Prostate gland (tissue), 2 donors: ENCODE results near the gene PTPN14. TPM values are rescaled to one million over a fixed set of nuclear protein-coding genes. Genes with fewer than 3 reads are reported as not detected.

Experiments
- DNase-seq: peaks from one replicate; pipeline ENCODE4 v3.0.0-alpha.2; 2019; ENCODE audit warnings: low spot score
- H3K27ac ChIP-seq, 2 donors: fragments of 200-600 bp; sonication (generic); 2 replicates each; pipeline ENCODE4 v1.5.1; 2017 to 2019
- H3K27me3 ChIP-seq: fragments of 200-600 bp; sonication (generic); replicated peaks from 2 replicates; pipeline ENCODE4 v1.5.1; 2019; ENCODE audit not compliant: insufficient read depth
- H3K36me3 ChIP-seq, 2 donors: fragments of 200-600 bp; sonication (generic); 1 replicate in 1 of 2; 2 replicates in 1 of 2; pipeline versions ENCODE4 v1.5.1 to v1.8.1; 2017 to 2019
- H3K4me1 ChIP-seq: fragments of 200-600 bp; sonication (generic); replicated peaks from 2 replicates; pipeline ENCODE4 v1.5.1; 2019
- H3K4me3 ChIP-seq, 2 donors: fragments of 200-600 bp; sonication (generic); 2 replicates each; pipeline ENCODE4 v1.5.1; 2017 to 2019
- H3K9me3 ChIP-seq: fragments of 200-600 bp; sonication (generic); 2 replicates; pipeline ENCODE4 v1.5.1; 2017
- POLR2A ChIP-seq: fragments of 450-650 bp; IDR thresholded peaks from one replicate; pipeline ENCODE4 v1.6.1; 2016; ENCODE audit warnings: antibody characterized with exemption, mild to moderate bottlenecking
- POLR2AphosphoS5 ChIP-seq: sonication (generic); formaldehyde crosslinking; IDR thresholded peaks from one replicate; pipeline ENCODE4 v1.6.1; 2017; ENCODE audit warnings: antibody characterized with exemption
- whole genome bisulfite sequencing: methylation state at CpG from one replicate; pipeline ENCODE4 v1.1.5; 2018; 5-methylcytosine and 5-hydroxymethylcytosine counted together
- intact Hi-C: fragments of 100-400 bp; cut with DNase I; formaldehyde crosslinking; loops from one replicate; pipeline ENCODE4 v1.14.2; 2022
- total RNA-seq, 2 donors: library from RNA; depleted of rRNA; stranded (reverse); fragments of >200 nt; gene quantifications; one replicate each; pipeline ENCODE4 v1.1.0, GENCODE V29; 2016
- TF ChIP-seq, protein P1 (sequence below), 4 experiments: fragments of 200-600 bp in 2 of 4; fragments of 450-650 bp in 2 of 4; sonication (generic) in 2 of 4; IDR thresholded peaks; 1 replicate in 3 of 4; 2 replicates in 1 of 4; pipeline ENCODE4 v1.5.1; 2016 to 2019; ENCODE audit warnings: antibody characterized with exemption in 4 of 4, mild to moderate bottlenecking in 2 of 4, moderate library complexity in 2 of 4

Gene PTPN14
- total RNA-seq, 2 donors from 2014 or later, result 36.6 to 54.0 TPM

DNA sequence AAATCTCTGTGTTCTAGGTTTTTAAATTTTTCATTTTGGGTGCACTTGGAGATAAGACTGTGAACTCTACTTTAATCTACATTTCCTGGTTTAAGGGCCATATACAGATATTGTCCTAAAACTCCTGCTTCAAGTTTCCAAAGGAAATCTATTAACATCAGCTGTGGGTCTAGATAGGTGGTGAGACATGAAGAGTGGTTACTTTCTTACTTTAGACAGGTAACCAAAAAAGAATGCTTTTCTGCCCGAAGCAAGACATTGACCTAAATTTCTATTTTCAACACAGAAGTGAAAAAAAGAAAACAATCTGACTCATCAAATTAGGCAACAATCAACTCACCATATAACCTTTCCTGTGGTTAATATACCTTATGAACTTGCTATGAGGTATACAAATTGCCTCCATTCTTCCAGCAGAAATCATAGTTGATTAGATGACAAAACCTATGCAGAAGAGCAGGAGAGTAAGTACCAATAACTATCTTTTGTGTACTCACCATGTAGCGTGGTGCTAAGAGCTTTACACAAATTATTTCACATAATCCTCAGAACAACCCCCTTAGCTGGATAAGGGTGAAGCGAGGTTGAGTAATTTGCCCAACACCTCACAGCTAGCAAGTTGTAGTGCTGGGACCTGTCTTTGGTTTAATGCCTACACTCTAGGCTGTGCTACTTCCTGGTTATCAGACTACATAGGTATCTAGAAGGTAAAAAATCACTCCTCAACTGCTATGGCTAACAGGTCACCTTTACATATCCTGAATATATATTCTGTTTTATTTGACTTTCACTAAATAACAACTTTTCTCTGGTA, 23.4 kb upstream of the PTPN14 start:
- Histone ChIP-seq H3K9me3 (no peaks in the 10 kb centered on the region), H3K27me3 (no peaks in the 10 kb centered on the region), H3K4me1 (no peaks in the 10 kb centered on the region), H3K4me3 (no peak overlapping the region), H3K36me3 (no peaks in the 10 kb centered on the region), H3K27ac (peak overlapping the region; percentile 63 to 64)
- no peak for DNase-seq
- WGBS, result 83% methylated on average over 3 of the region's 3 CpGs
- TF ChIP-seq, protein P1, sequence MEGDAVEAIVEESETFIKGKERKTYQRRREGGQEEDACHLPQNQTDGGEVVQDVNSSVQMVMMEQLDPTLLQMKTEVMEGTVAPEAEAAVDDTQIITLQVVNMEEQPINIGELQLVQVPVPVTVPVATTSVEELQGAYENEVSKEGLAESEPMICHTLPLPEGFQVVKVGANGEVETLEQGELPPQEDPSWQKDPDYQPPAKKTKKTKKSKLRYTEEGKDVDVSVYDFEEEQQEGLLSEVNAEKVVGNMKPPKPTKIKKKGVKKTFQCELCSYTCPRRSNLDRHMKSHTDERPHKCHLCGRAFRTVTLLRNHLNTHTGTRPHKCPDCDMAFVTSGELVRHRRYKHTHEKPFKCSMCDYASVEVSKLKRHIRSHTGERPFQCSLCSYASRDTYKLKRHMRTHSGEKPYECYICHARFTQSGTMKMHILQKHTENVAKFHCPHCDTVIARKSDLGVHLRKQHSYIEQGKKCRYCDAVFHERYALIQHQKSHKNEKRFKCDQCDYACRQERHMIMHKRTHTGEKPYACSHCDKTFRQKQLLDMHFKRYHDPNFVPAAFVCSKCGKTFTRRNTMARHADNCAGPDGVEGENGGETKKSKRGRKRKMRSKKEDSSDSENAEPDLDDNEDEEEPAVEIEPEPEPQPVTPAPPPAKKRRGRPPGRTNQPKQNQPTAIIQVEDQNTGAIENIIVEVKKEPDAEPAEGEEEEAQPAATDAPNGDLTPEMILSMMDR (IDR thresholded peaks at IDR 0.05), result no peak
- TF ChIP-seq POLR2AphosphoS5 (no peak), POLR2A (no peak)
- intact Hi-C loops, result no loop called here

DNA sequence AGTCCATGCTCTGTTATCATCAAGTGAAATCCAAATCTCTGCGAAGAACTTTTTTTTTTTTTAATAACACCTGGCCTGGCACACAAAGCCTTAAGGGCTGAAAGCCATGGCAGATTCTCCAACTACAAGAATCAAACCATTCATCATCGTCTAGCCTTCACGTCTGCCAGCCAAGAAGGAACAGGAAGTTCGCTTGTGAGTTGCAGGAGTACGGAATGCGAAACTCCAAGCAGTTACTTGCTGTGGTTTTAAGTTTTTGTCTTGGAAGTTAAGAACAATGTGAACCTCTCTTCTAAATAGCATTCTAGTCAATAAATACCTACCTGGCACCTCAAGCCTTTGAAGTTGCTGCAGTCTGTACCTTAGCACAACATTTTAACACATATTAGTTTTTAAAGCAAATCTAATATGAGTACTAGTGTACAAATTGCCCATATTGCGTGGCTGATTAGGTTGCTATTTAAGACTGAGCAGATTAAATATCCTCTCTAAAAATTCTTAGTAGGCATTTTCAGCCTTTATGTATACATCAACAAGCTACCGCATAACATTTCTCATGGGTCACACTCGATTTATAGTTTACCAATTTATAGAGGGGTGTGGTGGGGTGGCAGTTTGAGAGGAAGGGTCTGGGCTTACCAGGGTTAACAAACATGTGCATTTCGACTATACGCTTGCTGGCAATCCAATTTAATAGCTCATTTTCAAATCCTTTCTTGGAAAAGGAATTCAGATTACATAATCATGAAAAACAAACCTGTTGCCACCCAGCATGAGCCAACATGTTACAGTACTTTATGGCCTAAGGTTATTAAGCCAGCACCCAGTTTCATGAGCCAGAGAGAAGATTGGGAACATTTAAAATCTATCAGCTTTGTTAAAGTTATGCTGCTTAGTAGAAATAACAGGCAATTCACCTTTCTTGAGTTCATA, 22.2 kb upstream of the PTPN14 start:
- Histone ChIP-seq H3K4me3 (no peak overlapping the region), H3K27ac (peak overlapping the region; percentile 63 to 64)

DNA sequence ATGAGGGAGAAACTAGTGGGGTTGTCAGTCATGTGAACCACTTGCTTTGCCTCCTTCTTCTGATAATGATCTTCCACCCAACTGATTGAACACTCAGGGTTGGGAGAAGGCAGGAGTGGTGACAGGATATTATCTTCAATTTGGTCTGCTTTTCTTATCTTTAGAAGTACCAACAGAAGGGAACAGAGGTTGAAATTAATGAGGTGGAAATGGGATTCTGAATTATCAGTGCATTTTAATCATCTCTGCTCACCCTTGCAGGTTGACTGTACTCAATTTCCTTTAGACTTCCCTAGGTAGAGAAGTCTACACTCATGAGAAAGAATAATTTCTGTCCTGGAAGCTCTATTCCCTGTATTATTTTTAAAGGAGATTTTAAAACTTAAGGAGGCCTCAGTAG, 19.9 kb upstream of the PTPN14 start:
- no peaks in the 10 kb centered on the region for H3K9me3 ChIP-seq
- no peaks in the 10 kb centered on the region for H3K36me3 ChIP-seq
- H3K27ac ChIP-seq, result no peak overlapping the region
- TF ChIP-seq, protein P1 (IDR thresholded peaks at IDR 0.05), result no peak
- TF ChIP-seq POLR2A (no peak), POLR2AphosphoS5 (no peak)
- H3K27me3 ChIP-seq, result no peaks in the 10 kb centered on the region
- H3K4me1 ChIP-seq, result no peaks in the 10 kb centered on the region
- H3K4me3 ChIP-seq, result no peak overlapping the region
- intact Hi-C loops, result no loop called here
- DNase-seq, result no peak

More for the DNA sequence above, 22.2 kb upstream of the PTPN14 start:
- Histone ChIP-seq H3K9me3 (no peaks in the 10 kb centered on the region), H3K4me1 (no peaks in the 10 kb centered on the region), H3K36me3 (no peaks in the 10 kb centered on the region), H3K27me3 (no peaks in the 10 kb centered on the region)
- TF ChIP-seq, protein P1 (IDR thresholded peaks at IDR 0.05), result no peak
- TF ChIP-seq POLR2A (no peak), POLR2AphosphoS5 (peak; percentile 75)
- peak; percentile 81 for DNase-seq
- intact Hi-C loops, result no loop called here
- WGBS, result 18% methylated on average over 11 of the region's 11 CpGs

DNA sequence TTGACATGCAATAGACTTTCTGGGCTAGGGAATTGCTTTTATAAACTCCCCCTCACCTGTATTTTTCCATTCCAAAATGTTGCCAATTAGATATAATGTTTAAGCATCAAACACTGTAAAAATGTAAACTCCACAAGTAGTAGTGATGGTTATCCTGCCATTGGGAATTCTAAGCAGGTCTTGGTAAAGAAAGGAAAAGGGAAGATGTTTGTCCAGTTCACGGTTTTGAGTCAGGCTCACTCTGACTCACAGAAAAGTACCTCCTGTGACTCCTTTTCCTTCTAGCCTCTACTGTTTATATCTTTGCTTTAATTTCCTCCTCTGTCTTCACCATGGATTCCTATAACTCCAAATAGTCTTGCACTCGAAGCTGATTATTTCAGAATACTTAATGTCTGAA, 19.0 kb upstream of the PTPN14 start:
- TF ChIP-seq, protein P1 (IDR thresholded peaks at IDR 0.05), result no peak
- TF ChIP-seq POLR2A, result no peak
- no peak for TF ChIP-seq POLR2AphosphoS5
- intact Hi-C loops, result no loop called here
- no peak overlapping the region for H3K27ac ChIP-seq
- H3K9me3 ChIP-seq, result no peaks in the 10 kb centered on the region
- H3K36me3 ChIP-seq, result no peaks in the 10 kb centered on the region
- no peak overlapping the region for H3K4me3 ChIP-seq
- no peak for DNase-seq
- WGBS, result 51% methylated on average over 2 of the region's 2 CpGs
- no peaks in the 10 kb centered on the region for H3K4me1 ChIP-seq
- no peaks in the 10 kb centered on the region for H3K27me3 ChIP-seq
